SK-N-SH (cell line): Measurements from ENCODE around the gene OGN.

ENCODE experiments used
- CTCF ChIP-seq: fragments of 200-600 bp; sonication (generic); IDR thresholded peaks from 2 replicates; pipeline ENCODE4 v1.6.1; 2017; ENCODE audit warnings: antibody characterized with exemption, mild to moderate bottlenecking, moderate library complexity
- MXI1 ChIP-seq: IDR thresholded peaks from 2 replicates; pipeline ENCODE4 v1.6.1; 2012; ENCODE audit warnings: mild to moderate bottlenecking, low read depth, low read length, improper control_type of control experiment
- RXRA ChIP-seq: IDR thresholded peaks from 2 replicates; pipeline ENCODE4 v1.4.0; 2012; ENCODE audit warnings: low read depth, mild to moderate bottlenecking, borderline replicate concordance
- SMC3 ChIP-seq: IDR thresholded peaks from 2 replicates; pipeline ENCODE4 v1.6.1; 2012; ENCODE audit warnings: low read depth, low read length, improper control_type of control experiment
- TEAD4 ChIP-seq: IDR thresholded peaks from 2 replicates; pipeline ENCODE4 v1.4.0; 2012; ENCODE audit warnings: mild to moderate bottlenecking, borderline replicate concordance; ENCODE audit not compliant: insufficient read depth
- ZBTB33 ChIP-seq: IDR thresholded peaks from 2 replicates; pipeline ENCODE4 v1.4.0; 2012; ENCODE audit warnings: low read depth, borderline replicate concordance

- no peak for TF ChIP-seq MXI1
- no peak for TF ChIP-seq CTCF
- TF ChIP-seq ZBTB33: no peak
- no peak for TF ChIP-seq RXRA
- no peak for TF ChIP-seq SMC3
- TF ChIP-seq TEAD4: no peak
These were observed 54.3 kb downstream of the OGN start for GRCh38 chr9:92349771-92350739.
